K562 (cell line): Measurements from ENCODE around the gene COPS9. TPM values are rescaled to one million over a fixed set of nuclear protein-coding genes. Genes with fewer than 3 reads are reported as not detected.

Experiments used
- ARNT ChIP-seq, 2 experiments: fragments of 450-650 bp; IDR thresholded peaks; 2 replicates each; pipeline ENCODE4 v1.6.1; 2016; ENCODE audit warnings: mild to moderate bottlenecking in 1 of 2
- BRD4 ChIP-seq: fragments of 200-600 bp; sonication (generic); IDR thresholded peaks from 2 replicates; pipeline ENCODE4 v1.6.1; 2017; ENCODE audit warnings: inconsistent platforms
- CTBP1 ChIP-seq: fragments of 450-650 bp; IDR thresholded peaks from 2 replicates; pipeline ENCODE4 v1.6.1; 2016; ENCODE audit warnings: borderline replicate concordance
- GABPB2 ChIP-seq: fragments of 250-450 bp; sonication (Bioruptor Pico); conservative IDR thresholded peaks from 2 replicates; pipeline ENCODE4 v1.5.1; 2021; ENCODE audit warnings: mild to moderate bottlenecking
- KDM1A ChIP-seq, 2 experiments: fragments of 450-650 bp; IDR thresholded peaks; 2 replicates each; pipeline ENCODE4 v1.6.1; 2016; ENCODE audit warnings: mild to moderate bottlenecking in 2 of 2
- MYC ChIP-seq, 2 experiments: fragments of 250-450 bp in 1 of 2; sonication (Bioruptor Pico) in 1 of 2; IDR thresholded peaks; 2 replicates each; pipeline versions ENCODE4 v1.5.1 to v1.6.1; 2012 to 2021; ENCODE audit warnings: low read depth in 2 of 2, borderline replicate concordance in 1 of 2, improper control_type of control experiment in 1 of 2, low read length in 1 of 2, mild to moderate bottlenecking in 1 of 2, moderate library complexity in 1 of 2
- NR2C1 ChIP-seq, 2 experiments: fragments of 450-650 bp; IDR thresholded peaks; 2 replicates each; pipeline ENCODE4 v1.6.1; 2017; ENCODE audit warnings: mild to moderate bottlenecking in 2 of 2, antibody characterized with exemption in 1 of 2, inconsistent platforms in 1 of 2, missing compliant biosample characterization in 1 of 2, missing genetic modification characterization in 1 of 2
- PCBP1 ChIP-seq: fragments of 200-400 bp; formaldehyde crosslinking; IDR thresholded peaks from 2 replicates; pipeline ENCODE4 v1.6.1; 2018; ENCODE audit warnings: mild to moderate bottlenecking, low read depth, low read length; ENCODE audit not compliant: poor library complexity, severe bottlenecking
- POLR3A ChIP-seq: IDR thresholded peaks from 2 replicates; pipeline ENCODE4 v1.6.1; 2011; ENCODE audit warnings: borderline replicate concordance, mild to moderate bottlenecking, moderate library complexity; ENCODE audit not compliant: insufficient read length, insufficient read depth; ENCODE audit errors: extremely low read depth
- TEAD4 ChIP-seq, 2 experiments: sonication (generic) in 1 of 2; formaldehyde crosslinking in 1 of 2; IDR thresholded peaks; 2 replicates each; pipeline versions ENCODE4 v1.6.1 to v1.8.0; 2012 to 2022; ENCODE audit warnings: borderline replicate concordance in 1 of 2, inconsistent platforms in 1 of 2, low read length in 1 of 2, mild to moderate bottlenecking in 1 of 2, missing genetic modification reagents in 1 of 2
- ZNF41 ChIP-seq: fragments of 250-450 bp; sonication (Bioruptor Pico); conservative IDR thresholded peaks from 2 replicates; pipeline ENCODE4 v1.4.0; 2020; ENCODE audit warnings: mild to moderate bottlenecking
- polyA plus RNA-seq, 8 experiments: library from polyadenylated mRNA; depleted of rRNA in 4 of 8; stranded (reverse) in 5 of 8; unstranded in 3 of 8; fragments of >200 nt; fragmentation: Nextera tagmentation in 2 of 8; fragmentation: Illumina TruSeq in 1 of 8; extraction: Ambion mirVana in 2 of 8; extraction: Trizol in 1 of 8; gene quantifications; 2 replicates each; pipeline versions ENCODE4 v1.2.1 to v1.2.3, GENCODE V29; 2011 to 2014; ENCODE audit warnings: inconsistent platforms in 1 of 8, missing spikeins in 1 of 8
- total RNA-seq, 7 experiments: library from RNA; depleted of rRNA in 6 of 7; stranded (reverse); fragments of >200 nt in 6 of 7; fragmentation: Illumina TruSeq in 2 of 7; extraction: Trizol in 2 of 7; gene quantifications; 2 replicates each; pipeline versions ENCODE4 v1.2.1 to v1.2.3, GENCODE V29; 2011 to 2021; ENCODE audit warnings: low replicate concordance in 1 of 7
- TF ChIP-seq, protein P1 (sequence below), 2 experiments: fragments of 150-350 bp in 1 of 2; IDR thresholded peaks; 2 replicates each; pipeline ENCODE4 v1.6.1; 2012 to 2016; ENCODE audit warnings: low read depth in 2 of 2, low read length in 2 of 2, mild to moderate bottlenecking in 1 of 2, moderate library complexity in 1 of 2
- TF ChIP-seq, protein P2 (sequence below): sonication (generic); formaldehyde crosslinking; IDR thresholded peaks from 2 replicates; pipeline ENCODE4 v1.8.1; 2023; ENCODE audit warnings: missing genetic modification reagents, mild to moderate bottlenecking, borderline replicate concordance
- TF ChIP-seq, protein P3 (sequence below): fragments of 250-450 bp; sonication (Bioruptor Pico); IDR thresholded peaks from 2 replicates; pipeline ENCODE4 v1.4.0; 2020; ENCODE audit warnings: borderline replicate concordance
- TF ChIP-seq, protein P4 (sequence below): sonication (generic); formaldehyde crosslinking; IDR thresholded peaks from 2 replicates; pipeline ENCODE4 v1.8.0; 2022; ENCODE audit warnings: missing genetic modification reagents, mild to moderate bottlenecking, borderline replicate concordance

Gene COPS9
- total and polyA plus RNA-seq, 9 of the 15 experiments (the other 6 are each of a cell fraction or from before 2014, with no cell fraction given) = 55.0 to 281 (median 99.9) TPM

DNA sequence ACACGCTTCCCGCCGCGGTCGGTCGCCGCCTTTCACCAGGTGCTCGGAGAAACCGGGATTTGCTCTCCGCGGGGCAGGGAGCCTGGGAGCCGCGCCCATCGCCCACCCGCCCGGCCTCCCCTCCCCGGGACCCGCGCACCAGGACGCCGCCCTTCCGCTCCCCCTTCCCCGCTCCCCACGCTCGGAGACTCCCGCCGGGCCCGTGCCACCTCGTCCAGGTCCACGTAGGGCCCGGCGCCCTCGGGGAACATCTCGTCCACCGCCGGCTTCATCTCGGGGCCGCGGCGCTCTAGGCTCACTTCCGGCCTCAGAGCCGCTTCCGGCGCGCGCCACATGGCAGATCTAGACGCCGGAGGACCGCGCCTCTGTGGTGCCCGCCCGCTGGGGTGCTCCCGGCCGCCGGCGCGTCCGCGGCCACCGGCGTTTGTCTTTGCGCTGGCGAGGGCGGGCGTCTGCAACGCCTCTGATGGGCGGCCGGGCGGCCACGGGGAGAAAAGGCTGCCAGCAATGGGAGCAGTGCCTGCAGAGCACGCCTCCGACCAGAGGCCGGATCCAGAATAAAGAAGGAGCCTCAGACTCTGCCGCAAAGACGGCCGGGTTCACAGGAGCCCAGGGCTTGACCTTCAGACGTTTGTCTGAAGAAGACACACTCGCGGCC lies at the start of gene COPS9 (continued):
- TF ChIP-seq KDM1A (IDR thresholded peaks at IDR 0.05) = no peak
- no peak for TF ChIP-seq BRD4
- TF ChIP-seq CTBP1 = no peak
- TF ChIP-seq ARNT (IDR thresholded peaks at IDR 0.05) = no peak
- TF ChIP-seq GABPB2 (CRISPR knock-in tag) = no peak
- TF ChIP-seq, protein P1, sequence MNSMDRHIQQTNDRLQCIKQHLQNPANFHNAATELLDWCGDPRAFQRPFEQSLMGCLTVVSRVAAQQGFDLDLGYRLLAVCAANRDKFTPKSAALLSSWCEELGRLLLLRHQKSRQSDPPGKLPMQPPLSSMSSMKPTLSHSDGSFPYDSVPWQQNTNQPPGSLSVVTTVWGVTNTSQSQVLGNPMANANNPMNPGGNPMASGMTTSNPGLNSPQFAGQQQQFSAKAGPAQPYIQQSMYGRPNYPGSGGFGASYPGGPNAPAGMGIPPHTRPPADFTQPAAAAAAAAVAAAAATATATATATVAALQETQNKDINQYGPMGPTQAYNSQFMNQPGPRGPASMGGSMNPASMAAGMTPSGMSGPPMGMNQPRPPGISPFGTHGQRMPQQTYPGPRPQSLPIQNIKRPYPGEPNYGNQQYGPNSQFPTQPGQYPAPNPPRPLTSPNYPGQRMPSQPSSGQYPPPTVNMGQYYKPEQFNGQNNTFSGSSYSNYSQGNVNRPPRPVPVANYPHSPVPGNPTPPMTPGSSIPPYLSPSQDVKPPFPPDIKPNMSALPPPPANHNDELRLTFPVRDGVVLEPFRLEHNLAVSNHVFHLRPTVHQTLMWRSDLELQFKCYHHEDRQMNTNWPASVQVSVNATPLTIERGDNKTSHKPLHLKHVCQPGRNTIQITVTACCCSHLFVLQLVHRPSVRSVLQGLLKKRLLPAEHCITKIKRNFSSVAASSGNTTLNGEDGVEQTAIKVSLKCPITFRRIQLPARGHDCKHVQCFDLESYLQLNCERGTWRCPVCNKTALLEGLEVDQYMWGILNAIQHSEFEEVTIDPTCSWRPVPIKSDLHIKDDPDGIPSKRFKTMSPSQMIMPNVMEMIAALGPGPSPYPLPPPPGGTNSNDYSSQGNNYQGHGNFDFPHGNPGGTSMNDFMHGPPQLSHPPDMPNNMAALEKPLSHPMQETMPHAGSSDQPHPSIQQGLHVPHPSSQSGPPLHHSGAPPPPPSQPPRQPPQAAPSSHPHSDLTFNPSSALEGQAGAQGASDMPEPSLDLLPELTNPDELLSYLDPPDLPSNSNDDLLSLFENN (IDR thresholded peaks at IDR 0.05; ENCODE audit: low read depth in 2 of 2, low read length in 2 of 2) = no peak
- peak; percentile 63; the same call in 1 of the 2 replicates for TF ChIP-seq MYC (IDR thresholded peaks at IDR 0.05; ENCODE audit: low read depth, low read length)
- no peak for TF ChIP-seq MYC (CRISPR knock-in tag; IDR thresholded peaks at IDR 0.05; ENCODE audit: borderline replicate concordance, low read depth)
- no peak for TF ChIP-seq POLR3A
- TF ChIP-seq, protein P2, sequence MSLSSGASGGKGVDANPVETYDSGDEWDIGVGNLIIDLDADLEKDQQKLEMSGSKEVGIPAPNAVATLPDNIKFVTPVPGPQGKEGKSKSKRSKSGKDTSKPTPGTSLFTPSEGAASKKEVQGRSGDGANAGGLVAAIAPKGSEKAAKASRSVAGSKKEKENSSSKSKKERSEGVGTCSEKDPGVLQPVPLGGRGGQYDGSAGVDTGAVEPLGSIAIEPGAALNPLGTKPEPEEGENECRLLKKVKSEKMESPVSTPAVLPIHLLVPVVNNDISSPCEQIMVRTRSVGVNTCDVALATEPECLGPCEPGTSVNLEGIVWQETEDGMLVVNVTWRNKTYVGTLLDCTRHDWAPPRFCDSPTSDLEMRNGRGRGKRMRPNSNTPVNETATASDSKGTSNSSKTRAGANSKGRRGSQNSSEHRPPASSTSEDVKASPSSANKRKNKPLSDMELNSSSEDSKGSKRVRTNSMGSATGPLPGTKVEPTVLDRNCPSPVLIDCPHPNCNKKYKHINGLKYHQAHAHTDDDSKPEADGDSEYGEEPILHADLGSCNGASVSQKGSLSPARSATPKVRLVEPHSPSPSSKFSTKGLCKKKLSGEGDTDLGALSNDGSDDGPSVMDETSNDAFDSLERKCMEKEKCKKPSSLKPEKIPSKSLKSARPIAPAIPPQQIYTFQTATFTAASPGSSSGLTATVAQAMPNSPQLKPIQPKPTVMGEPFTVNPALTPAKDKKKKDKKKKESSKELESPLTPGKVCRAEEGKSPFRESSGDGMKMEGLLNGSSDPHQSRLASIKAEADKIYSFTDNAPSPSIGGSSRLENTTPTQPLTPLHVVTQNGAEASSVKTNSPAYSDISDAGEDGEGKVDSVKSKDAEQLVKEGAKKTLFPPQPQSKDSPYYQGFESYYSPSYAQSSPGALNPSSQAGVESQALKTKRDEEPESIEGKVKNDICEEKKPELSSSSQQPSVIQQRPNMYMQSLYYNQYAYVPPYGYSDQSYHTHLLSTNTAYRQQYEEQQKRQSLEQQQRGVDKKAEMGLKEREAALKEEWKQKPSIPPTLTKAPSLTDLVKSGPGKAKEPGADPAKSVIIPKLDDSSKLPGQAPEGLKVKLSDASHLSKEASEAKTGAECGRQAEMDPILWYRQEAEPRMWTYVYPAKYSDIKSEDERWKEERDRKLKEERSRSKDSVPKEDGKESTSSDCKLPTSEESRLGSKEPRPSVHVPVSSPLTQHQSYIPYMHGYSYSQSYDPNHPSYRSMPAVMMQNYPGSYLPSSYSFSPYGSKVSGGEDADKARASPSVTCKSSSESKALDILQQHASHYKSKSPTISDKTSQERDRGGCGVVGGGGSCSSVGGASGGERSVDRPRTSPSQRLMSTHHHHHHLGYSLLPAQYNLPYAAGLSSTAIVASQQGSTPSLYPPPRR (CRISPR knock-in tag) = no peak
- TF ChIP-seq TEAD4 (IDR thresholded peaks at IDR 0.05; ENCODE audit: low read length) = no peak
- TF ChIP-seq TEAD4 (CRISPR knock-in tag; IDR thresholded peaks at IDR 0.05; ENCODE audit: borderline replicate concordance) = no peak
- TF ChIP-seq, protein P3, sequence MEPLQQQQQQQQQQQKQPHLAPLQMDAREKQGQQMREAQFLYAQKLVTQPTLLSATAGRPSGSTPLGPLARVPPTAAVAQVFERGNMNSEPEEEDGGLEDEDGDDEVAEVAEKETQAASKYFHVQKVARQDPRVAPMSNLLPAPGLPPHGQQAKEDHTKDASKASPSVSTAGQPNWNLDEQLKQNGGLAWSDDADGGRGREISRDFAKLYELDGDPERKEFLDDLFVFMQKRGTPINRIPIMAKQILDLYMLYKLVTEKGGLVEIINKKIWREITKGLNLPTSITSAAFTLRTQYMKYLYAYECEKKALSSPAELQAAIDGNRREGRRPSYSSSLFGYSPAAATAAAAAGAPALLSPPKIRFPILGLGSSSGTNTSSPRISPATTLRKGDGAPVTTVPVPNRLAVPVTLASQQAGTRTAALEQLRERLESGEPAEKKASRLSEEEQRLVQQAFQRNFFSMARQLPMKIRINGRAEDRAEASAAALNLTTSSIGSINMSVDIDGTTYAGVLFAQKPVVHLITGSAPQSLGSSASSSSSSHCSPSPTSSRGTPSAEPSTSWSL (CRISPR knock-in tag) = no peak
- TF ChIP-seq ZNF41 (CRISPR knock-in tag) = no peak
- peak; percentile 44 for TF ChIP-seq PCBP1
- TF ChIP-seq NR2C1 (IDR thresholded peaks at IDR 0.05) = no peak
- no peak for TF ChIP-seq NR2C1 (tag; IDR thresholded peaks at IDR 0.05)
- TF ChIP-seq, protein P4, sequence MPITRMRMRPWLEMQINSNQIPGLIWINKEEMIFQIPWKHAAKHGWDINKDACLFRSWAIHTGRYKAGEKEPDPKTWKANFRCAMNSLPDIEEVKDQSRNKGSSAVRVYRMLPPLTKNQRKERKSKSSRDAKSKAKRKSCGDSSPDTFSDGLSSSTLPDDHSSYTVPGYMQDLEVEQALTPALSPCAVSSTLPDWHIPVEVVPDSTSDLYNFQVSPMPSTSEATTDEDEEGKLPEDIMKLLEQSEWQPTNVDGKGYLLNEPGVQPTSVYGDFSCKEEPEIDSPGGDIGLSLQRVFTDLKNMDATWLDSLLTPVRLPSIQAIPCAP = no peak
